Cardiac muscle cell (in vitro differentiated cells and primary cell): ENCODE data around the gene ERRFI1. TPM values are rescaled to one million over a fixed set of nuclear protein-coding genes. Genes with fewer than 3 reads are reported as not detected.
A peak's percentile ranks its signal among the peaks of the same experiment; 100 is the strongest.

ENCODE experiments used
- DNase-seq, 2 donors: peaks; one replicate each; pipeline versions ENCODE4 v3.0.0 to v3.0.0-alpha.2; 2010 to 2017; ENCODE audit warnings: low read depth in 1 of 2, low spot score in 1 of 2
- H3K27ac ChIP-seq: fragments of 200-600 bp; sonication (generic); 2 replicates; pipeline ENCODE4 v1.5.1; 2016
- H3K27me3 ChIP-seq: fragments of 200-600 bp; sonication (generic); 2 replicates; pipeline ENCODE4 v1.6.0; 2016; ENCODE audit warnings: control low read depth
- H3K36me3 ChIP-seq: fragments of 200-600 bp; sonication (generic); 2 replicates; pipeline ENCODE4 v1.5.1; 2016; ENCODE audit warnings: control low read depth
- H3K4me1 ChIP-seq: fragments of 200-600 bp; sonication (generic); 2 replicates; pipeline ENCODE4 v1.8.1; 2017; ENCODE audit warnings: low read depth, mild to moderate bottlenecking, mixed run types
- H3K4me3 ChIP-seq: fragments of 200-600 bp; sonication (generic); 2 replicates; pipeline ENCODE4 v1.5.1; 2016; ENCODE audit warnings: mild to moderate bottlenecking
- H3K9me3 ChIP-seq: fragments of 200-600 bp; sonication (generic); 2 replicates; pipeline ENCODE4 v1.5.1; 2017; ENCODE audit warnings: low read depth, mild to moderate bottlenecking, control low read depth
- CTCF ChIP-seq: IDR thresholded peaks from 2 replicates; pipeline ENCODE4 v1.5.1; 2012; ENCODE audit warnings: low read depth, mild to moderate bottlenecking, low read length
- polyA plus RNA-seq: library from polyadenylated mRNA; unstranded; fragments of >200 nt; fragmentation: Nextera tagmentation; extraction: Ambion mirVana; gene quantifications from 2 replicates; pipeline ENCODE4 v1.2.1, GENCODE V29; 2016
- total RNA-seq: library from RNA; depleted of rRNA; stranded (reverse); fragments of >200 nt; gene quantifications from 2 replicates; pipeline ENCODE4 v1.2.3, GENCODE V29; 2016

Gene ERRFI1
- total and polyA plus RNA-seq, 2 experiments from 2014 or later, result 8.3 to 9.7 TPM

DNA sequence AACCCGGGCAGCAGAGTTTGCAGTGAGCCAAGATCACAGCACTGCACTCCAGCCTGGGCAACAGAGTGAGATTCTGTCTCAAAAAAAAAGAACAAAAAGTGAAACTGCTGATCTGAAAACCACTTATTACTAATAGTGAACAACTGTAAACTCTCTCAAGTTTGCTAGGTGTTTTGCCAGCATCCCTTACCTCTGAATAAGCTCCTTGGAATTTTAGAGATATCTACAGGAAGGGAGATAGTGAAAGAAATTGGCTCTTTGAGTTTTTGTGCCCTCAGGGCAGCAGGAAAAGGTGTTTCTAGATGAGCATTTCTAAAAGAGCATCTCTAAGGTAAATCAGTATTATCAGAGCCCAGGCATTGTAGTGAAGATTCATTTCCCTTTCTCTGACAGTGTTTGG is 37.5 kb downstream of the ERRFI1 start:
- no peak for TF ChIP-seq CTCF
- Histone ChIP-seq H3K4me1 (peaks cover 13% of the 10 kb centered on the region), H3K27ac (peak overlapping the region; percentile 64), H3K9me3 (no peaks in the 10 kb centered on the region), H3K36me3 (peaks cover 8% of the 10 kb centered on the region), H3K27me3 (no peaks in the 10 kb centered on the region), H3K4me3 (no peak overlapping the region)
- DNase-seq, result no peak

DNA sequence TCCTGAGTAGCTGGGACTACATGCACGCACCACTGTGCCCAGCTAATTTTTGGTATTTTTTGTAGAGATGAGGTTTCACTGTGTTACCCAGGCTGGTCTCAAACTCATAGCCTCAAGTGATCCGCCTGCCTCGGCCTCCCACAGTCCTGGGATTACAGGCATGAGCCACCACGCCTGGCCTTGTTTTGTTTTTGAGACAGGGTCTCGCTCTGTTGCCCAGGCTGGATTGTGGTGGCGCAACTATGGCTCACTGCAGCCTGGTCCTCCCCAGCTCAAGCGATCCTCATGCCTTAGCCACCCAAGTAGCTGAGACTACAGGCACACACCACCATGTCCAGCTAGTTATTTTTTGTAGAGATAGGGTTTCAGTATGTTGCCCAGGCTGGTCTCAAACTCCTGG is 38.6 kb downstream of the ERRFI1 start:
- Histone ChIP-seq H3K27ac (no peak overlapping the region), H3K4me1 (peaks cover 16% of the 10 kb centered on the region), H3K9me3 (no peaks in the 10 kb centered on the region), H3K27me3 (no peaks in the 10 kb centered on the region), H3K4me3 (no peak overlapping the region), H3K36me3 (peaks cover 17% of the 10 kb centered on the region)
- no peak for DNase-seq
- no peak for TF ChIP-seq CTCF

DNA sequence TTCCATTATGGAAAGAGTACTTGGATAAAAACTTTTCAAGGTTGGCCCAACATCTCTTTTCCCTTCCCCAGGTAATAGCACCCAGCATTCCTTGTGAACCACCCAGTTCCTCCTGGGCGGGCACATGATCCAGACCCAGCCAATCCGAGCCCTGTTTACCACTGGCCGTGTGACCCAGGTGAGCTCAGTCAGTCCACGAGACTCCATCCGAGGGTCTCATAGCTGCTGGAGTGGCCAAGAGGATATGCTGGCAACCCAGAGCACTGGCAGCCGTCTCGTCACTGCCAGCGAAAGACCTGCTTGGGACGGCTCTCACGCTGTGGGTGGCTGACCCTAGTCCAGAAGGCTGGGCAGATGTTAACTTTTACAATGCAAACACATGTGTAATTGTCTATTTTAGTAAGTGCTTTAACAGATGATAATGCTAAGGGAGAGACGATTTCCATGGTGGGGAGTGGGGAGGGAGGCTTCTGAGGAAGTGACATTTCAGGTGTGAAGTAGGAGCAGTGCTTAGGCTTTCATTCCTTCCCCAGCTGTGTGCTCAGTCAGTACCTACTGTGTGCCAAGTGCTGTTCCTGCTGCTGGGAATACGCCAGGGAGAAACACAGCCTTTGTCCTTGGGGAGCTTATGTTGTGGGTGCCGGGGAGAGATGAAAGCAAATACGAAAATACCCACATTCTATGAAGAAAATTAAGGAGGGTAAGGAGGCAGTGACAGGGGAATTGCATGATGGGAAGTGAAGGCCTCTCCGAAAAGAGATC is 40.1 kb downstream of the ERRFI1 start:
- no peak for TF ChIP-seq CTCF
- H3K4me3 ChIP-seq, result no peak overlapping the region
- no peaks in the 10 kb centered on the region for H3K9me3 ChIP-seq
- H3K4me1 ChIP-seq, result peaks cover 18% of the 10 kb centered on the region
- no peaks in the 10 kb centered on the region for H3K27me3 ChIP-seq
- peaks cover 17% of the 10 kb centered on the region for H3K36me3 ChIP-seq
- H3K27ac ChIP-seq, result no peak overlapping the region
- DNase-seq, result no peak

GRCh38 chr1:7984811-7985210 is 41.3 kb downstream of the ERRFI1 start:
- no peak for DNase-seq
- Histone ChIP-seq H3K27me3 (no peaks in the 10 kb centered on the region), H3K27ac (peak overlapping the region; percentile 34), H3K4me3 (no peak overlapping the region), H3K9me3 (no peaks in the 10 kb centered on the region), H3K36me3 (peaks cover 17% of the 10 kb centered on the region), H3K4me1 (peaks cover 18% of the 10 kb centered on the region)
- TF ChIP-seq CTCF, result no peak

DNA sequence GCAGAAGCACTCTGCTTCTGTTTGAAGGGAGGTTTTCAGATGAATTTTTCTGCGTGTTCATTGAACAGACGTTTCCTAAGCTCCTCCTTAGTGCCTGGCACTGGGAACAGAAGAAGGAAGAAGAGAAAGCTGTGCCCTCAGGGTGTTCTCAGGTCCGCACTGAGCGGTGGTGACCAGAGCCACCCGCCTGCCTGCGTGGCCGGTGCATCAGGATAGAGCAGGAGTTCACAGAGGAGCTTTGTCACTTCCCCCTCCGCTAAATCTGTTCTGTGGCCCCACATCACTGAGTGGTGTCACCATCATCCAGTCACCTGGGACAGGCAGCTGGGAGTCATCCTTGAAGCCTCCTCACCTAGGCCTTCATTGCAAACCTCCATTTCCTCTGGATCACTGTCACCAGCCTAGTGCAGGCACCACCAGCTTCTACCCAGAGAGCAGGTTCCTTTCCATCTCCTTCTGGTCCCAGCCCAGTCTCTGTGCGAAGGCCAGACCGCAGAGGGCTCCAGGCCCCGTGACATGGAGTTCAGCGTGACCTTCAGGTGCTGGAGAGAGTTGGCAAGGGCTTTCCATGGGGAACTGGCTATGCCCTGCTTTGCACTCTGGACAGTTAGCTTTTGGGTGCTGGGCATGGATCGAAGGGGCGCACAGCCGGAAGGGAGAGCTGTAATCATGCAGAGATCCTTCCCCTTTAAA is 42.9 kb downstream of the ERRFI1 start:
- peaks cover 29% of the 10 kb centered on the region for H3K36me3 ChIP-seq
- no peak for TF ChIP-seq CTCF

More for the DNA sequence above, 42.9 kb downstream of the ERRFI1 start:
- H3K27ac ChIP-seq, result no peak overlapping the region
- no peaks in the 10 kb centered on the region for H3K9me3 ChIP-seq
- H3K4me1 ChIP-seq, result peaks cover 6% of the 10 kb centered on the region
- H3K27me3 ChIP-seq, result no peaks in the 10 kb centered on the region
- DNase-seq, result no peak
- no peak overlapping the region for H3K4me3 ChIP-seq
